ENCODE data around the gene BTBD7. TPM values are rescaled to one million over a fixed set of nuclear protein-coding genes. Genes with fewer than 3 reads are reported as not detected.

The BTBD7 gene
- total RNA-seq, 1 donor from 2014 or later = 39.4 TPM

- H3K4me3 ChIP-seq = no peak overlapping the region
- peaks cover 23% of the 10 kb centered on the region for H3K4me1 ChIP-seq
- no peaks in the 10 kb centered on the region for H3K36me3 ChIP-seq
- DNase-seq (no peak), ATAC-seq (peak in 1 of 2 donors; percentile 69)
- intact Hi-C loops (cut with DNase I) = no loop called here
- no peaks in the 10 kb centered on the region for H3K9me3 ChIP-seq
- H3K27ac ChIP-seq = no peak overlapping the region
- no peaks in the 10 kb centered on the region for H3K27me3 ChIP-seq (ENCODE audit: low read depth)
- TF ChIP-seq CTCF (IDR thresholded peaks at IDR 0.05) = no peak
Observed at GRCh38 chr14:93301821-93302447, 30.9 kb downstream of the BTBD7 start.

GRCh38 chr14:93299866-93300265, 33.0 kb downstream of the BTBD7 start:
- Histone ChIP-seq H3K27ac (no peak overlapping the region), H3K4me1 (peaks cover 6% of the 10 kb centered on the region), H3K36me3 (peaks cover 7% of the 10 kb centered on the region), H3K27me3 (ENCODE audit: low read depth) (no peaks in the 10 kb centered on the region), H3K4me3 (no peak overlapping the region), H3K9me3 (no peaks in the 10 kb centered on the region)
- ATAC-seq = no peak
- intact Hi-C loops (cut with DNase I) = no loop called here
- no peak for DNase-seq
- no peak for TF ChIP-seq CTCF (IDR thresholded peaks at IDR 0.05)

- ATAC-seq = no peak
Observed at GRCh38 chr14:93299416-93299815, 33.4 kb downstream of the BTBD7 start.

GRCh38 chr14:93295541-93296220, 37.2 kb downstream of the BTBD7 start:
- Histone ChIP-seq H3K27me3 (ENCODE audit: low read depth) (no peaks in the 10 kb centered on the region), H3K9me3 (no peaks in the 10 kb centered on the region), H3K4me3 (no peak overlapping the region), H3K27ac (no peak overlapping the region), H3K4me1 (no peaks in the 10 kb centered on the region), H3K36me3 (peaks cover 25% of the 10 kb centered on the region)
- no peak for TF ChIP-seq CTCF (IDR thresholded peaks at IDR 0.05)
- ATAC-seq = no peak
- intact Hi-C loops (cut with DNase I) = no loop called here
- no peak for DNase-seq

More at GRCh38 chr14:93299416-93299815, 33.4 kb downstream of the BTBD7 start:
- Histone ChIP-seq H3K4me3 (no peak overlapping the region), H3K27ac (no peak overlapping the region), H3K36me3 (peaks cover 8% of the 10 kb centered on the region), H3K9me3 (no peaks in the 10 kb centered on the region), H3K4me1 (peaks cover 3% of the 10 kb centered on the region), H3K27me3 (ENCODE audit: low read depth) (no peaks in the 10 kb centered on the region)
- no peak for DNase-seq
- no peak for TF ChIP-seq CTCF (IDR thresholded peaks at IDR 0.05)
- intact Hi-C loops (cut with DNase I) = no loop called here

- ATAC-seq = no peak
- Histone ChIP-seq H3K27ac (no peak overlapping the region), H3K4me3 (no peak overlapping the region), H3K36me3 (peaks cover 15% of the 10 kb centered on the region), H3K27me3 (ENCODE audit: low read depth) (no peaks in the 10 kb centered on the region), H3K9me3 (no peaks in the 10 kb centered on the region), H3K4me1 (peaks cover 6% of the 10 kb centered on the region)
- no peak for TF ChIP-seq CTCF (IDR thresholded peaks at IDR 0.05)
- DNase-seq = no peak
- intact Hi-C loops (cut with DNase I) = no loop called here
Observed at GRCh38 chr14:93286212-93286890, 46.5 kb downstream of the BTBD7 start.

Measured in lower lobe of right lung (tissue), 2 donors.